OCI-LY7 (cell line): Measurements from ENCODE around the gene P2RX1. TPM values are rescaled to one million over a fixed set of nuclear protein-coding genes. Genes with fewer than 3 reads are reported as not detected.

Experiments
- BruUV-seq: library from RNA; stranded (reverse); fragments of 400-500 nt; replicated peaks from 2 replicates; lab custom pipeline; 2021; lab: Mats Ljungman, UMichigan
- CTCF ChIA-PET: fragments of 300-600 bp; sonication (Branson Sonifier 250); formaldehyde crosslinking; loops from one replicate; lab custom pipeline; 2022; ENCODE audit warnings: antibody characterized with exemption; ENCODE audit not compliant: unreplicated experiment; lab: Charles Lee
- POLR2A ChIA-PET: fragments of 300-600 bp; sonication (Branson Sonifier 250); formaldehyde crosslinking; loops from one replicate; lab custom pipeline; 2022; ENCODE audit warnings: antibody characterized with exemption; lab: Charles Lee
- DNase-seq: peaks from one replicate; pipeline ENCODE4 v3.0.0-alpha.2; 2015; ENCODE audit warnings: low spot score
- H2AFZ ChIP-seq: fragments of 200-600 bp; sonication (generic), shearing (Covaris generic); 2 replicates; pipeline ENCODE4 v1.6.1; 2014; ENCODE audit warnings: mild to moderate bottlenecking, antibody characterized with exemption, low read length, moderate library complexity
- H3K27ac ChIP-seq: fragments of 200-600 bp; sonication (generic); 2 replicates; pipeline ENCODE4 v1.5.1; 2014; ENCODE audit warnings: mixed run types, low read depth, mild to moderate bottlenecking, moderate library complexity, low read length, inconsistent platforms; ENCODE audit not compliant: poor library complexity, severe bottlenecking
- H3K36me3 ChIP-seq: fragments of 200-600 bp; sonication (generic); 2 replicates; pipeline ENCODE4 v1.6.1; 2014; ENCODE audit warnings: mild to moderate bottlenecking, antibody characterized with exemption, low read length, moderate library complexity, mixed read lengths; ENCODE audit not compliant: insufficient read depth
- H3K4me1 ChIP-seq: fragments of 200-600 bp; sonication (generic); 2 replicates; pipeline ENCODE4 v1.5.1; 2014; ENCODE audit warnings: mild to moderate bottlenecking, low read length; ENCODE audit not compliant: insufficient read depth, poor library complexity, severe bottlenecking
- H3K4me2 ChIP-seq: fragments of 200-600 bp; sonication (generic); 2 replicates; pipeline ENCODE4 v1.6.1; 2014; ENCODE audit warnings: mild to moderate bottlenecking, low read length
- H3K4me3 ChIP-seq: fragments of 200-600 bp; sonication (generic); 2 replicates; pipeline ENCODE4 v1.5.1; 2014; ENCODE audit warnings: mild to moderate bottlenecking, low read depth, low read length; ENCODE audit not compliant: poor library complexity, severe bottlenecking
- H3K79me2 ChIP-seq: fragments of 200-600 bp; sonication (generic); 2 replicates; pipeline ENCODE4 v1.6.1; 2016; ENCODE audit warnings: low read depth, mild to moderate bottlenecking, low read length, moderate library complexity, mixed read lengths; ENCODE audit not compliant: insufficient read depth
- H3K9me2 ChIP-seq: fragments of 200-600 bp; sonication (generic); 2 replicates; pipeline ENCODE4 v1.6.1; 2016; ENCODE audit warnings: mild to moderate bottlenecking, low read length, mixed read lengths; ENCODE audit not compliant: insufficient read depth
- H3K9me3 ChIP-seq: fragments of 200-600 bp; sonication (generic); 2 replicates; pipeline ENCODE4 v1.6.1; 2014; ENCODE audit warnings: mild to moderate bottlenecking, mixed run types, low read length, mixed read lengths
- H4K20me1 ChIP-seq: fragments of 200-600 bp; sonication (generic); 2 replicates; pipeline ENCODE4 v1.6.1; 2014; ENCODE audit warnings: mild to moderate bottlenecking, antibody characterized with exemption, low read length, moderate library complexity, mixed read lengths; ENCODE audit not compliant: insufficient read depth
- CTCF ChIP-seq: fragments of 200-600 bp; sonication (generic); conservative IDR thresholded peaks from 2 replicates; pipeline ENCODE4 v1.5.1; 2014; ENCODE audit warnings: mild to moderate bottlenecking, antibody characterized with exemption, low read length, moderate library complexity, mixed read lengths
- EZH2phosphoT487 ChIP-seq: fragments of 200-600 bp; sonication (generic); IDR thresholded peaks from 2 replicates; pipeline ENCODE4 v1.6.1; 2018; ENCODE audit warnings: low read depth, borderline replicate concordance, mild to moderate bottlenecking, mixed run types, antibody characterized with exemption, low read length, moderate library complexity, mixed read lengths
- intact Hi-C: fragments of 100-400 bp; cut with micrococcal nuclease; formaldehyde crosslinking; loops from one replicate; pipeline ENCODE4 v1.10.0; 2022; ENCODE audit not compliant: unreplicated experiment
- total RNA-seq, 2 experiments: library from RNA; depleted of rRNA in 1 of 2; stranded (reverse); fragments of >200 nt in 1 of 2; shearing (Covaris generic) in 1 of 2; gene quantifications; 2 replicates each; pipeline ENCODE4 v1.2.3, GENCODE V29; 2014 to 2022

P2RX1 gene
- total RNA-seq, 2 experiments from 2014 or later, result 0.69 to 4.5 TPM

- Histone ChIP-seq H3K4me1 (peaks cover 58% of the 10 kb centered on the region), H3K4me3 (no peak overlapping the region), H4K20me1 (no peaks in the 10 kb centered on the region), H3K9me3 (no peaks in the 10 kb centered on the region), H2AFZ (no peak overlapping the region), H3K9me2 (no peaks in the 10 kb centered on the region), H3K79me2 (no peaks in the 10 kb centered on the region), H3K36me3 (no peaks in the 10 kb centered on the region), H3K4me2 (no peak overlapping the region), H3K27ac (no peak overlapping the region)
- CTCF ChIA-PET, result interaction anchor here (0.6 to 1.8 kb wide), 9 partner anchors 12 to 1576 kb away, joined by 3 to 9 read pairs (median 4); no protein-coding TSS in a partner anchor
- POLR2A ChIA-PET, result interaction anchor here (0.5 to 1.3 kb wide), 3 partner anchors 49 to 83 kb away, joined by 3 to 5 read pairs (median 4); no protein-coding TSS in a partner anchor
- DNase-seq, result no peak
- intact Hi-C loops, result loop anchor here (5.0 kb wide), 1 partner anchor 66 kb away; the partner anchor contains the start of gene NCBP3
- TF ChIP-seq CTCF (no peak), EZH2phosphoT487 (no peak)
- no TSS peak for BruUV-seq
These were observed 3.4 kb downstream of the P2RX1 start for GRCh38 chr17:3912827-3913226.

GRCh38 chr17:3911271-3912053 is 4.8 kb downstream of the P2RX1 start:
- no TSS peak for BruUV-seq
- H3K4me2 ChIP-seq, result peak overlapping the region; percentile 67
- H3K9me2 ChIP-seq, result no peaks in the 10 kb centered on the region
- TF ChIP-seq CTCF, result no peak
- TF ChIP-seq EZH2phosphoT487, result no peak
- peak overlapping the region; percentile 56; the same call in 1 of the 2 replicates for H2AFZ ChIP-seq
- ChIA-PET POLR2A (interaction anchor here (1.1 to 1.6 kb wide), 2 partner anchors 15 to 17 kb away, joined by 4 to 5 read pairs; no protein-coding TSS in a partner anchor), CTCF (no interaction called here)
- H3K36me3 ChIP-seq, result no peaks in the 10 kb centered on the region
- no peaks in the 10 kb centered on the region for H3K9me3 ChIP-seq
- no peaks in the 10 kb centered on the region for H3K79me2 ChIP-seq
- intact Hi-C loops, result loop anchor here (1.0 to 5.0 kb wide), 3 partner anchors 15 to 64 kb away; partner anchors contain the start of gene NCBP3
- H3K4me1 ChIP-seq, result peaks cover 50% of the 10 kb centered on the region
- no peaks in the 10 kb centered on the region for H4K20me1 ChIP-seq
- peak; percentile 98 for DNase-seq
- peak overlapping the region; percentile 88 for H3K27ac ChIP-seq
- peak overlapping the region; percentile 35 for H3K4me3 ChIP-seq
